Measurements from ENCODE around the gene CALML5.

The CALML5 gene

DNA sequence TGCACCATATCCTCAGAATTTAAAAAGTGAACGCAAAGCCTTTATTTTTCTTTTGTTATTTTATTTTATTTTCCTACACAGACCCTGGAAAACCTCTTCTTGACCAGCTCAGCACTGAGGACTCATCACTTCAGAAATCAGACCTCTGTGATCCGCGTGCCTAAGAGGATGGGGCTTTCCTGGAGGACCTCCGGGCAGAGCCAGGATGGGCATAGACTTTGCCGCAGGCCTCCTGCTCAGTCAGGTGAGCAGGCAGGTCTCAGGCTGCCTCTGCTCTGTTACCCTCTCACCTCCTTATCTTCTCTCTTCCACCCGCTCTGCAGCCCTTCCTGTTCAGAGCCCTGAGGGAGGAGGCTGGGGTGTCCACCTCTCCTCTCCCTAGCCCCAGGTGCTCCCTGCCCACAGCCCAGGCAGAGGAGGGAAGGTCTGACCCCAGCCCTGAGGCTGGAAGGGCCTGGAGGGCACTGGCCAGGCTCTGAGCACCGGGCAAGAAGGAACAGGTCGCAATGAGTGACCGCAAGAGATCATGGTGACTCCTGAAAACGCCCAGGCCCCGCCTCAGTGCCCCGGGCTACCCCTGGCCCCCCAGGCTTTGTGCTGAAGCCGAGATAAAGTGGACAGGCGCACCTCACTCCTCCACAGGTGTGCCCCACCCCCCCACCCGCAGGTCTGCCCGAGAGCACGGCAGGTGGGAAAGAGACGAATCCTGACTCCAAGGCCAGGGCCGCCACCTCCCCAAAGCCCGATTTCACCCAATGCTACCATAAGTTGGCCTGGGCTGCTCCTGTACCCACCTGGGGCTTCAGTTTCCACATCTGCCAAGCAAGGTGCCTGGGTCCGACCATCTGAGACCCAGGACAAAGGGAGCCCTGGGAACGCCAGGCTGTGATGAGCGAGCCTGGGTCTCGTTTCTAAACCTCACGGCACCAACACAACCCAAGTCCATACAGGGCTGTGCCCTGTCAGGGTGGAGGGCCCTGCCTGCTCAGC lies 2.8 kb downstream of the CALML5 start:
- H3K9me3 ChIP-seq (ENCODE audit: control insufficient read depth, low read length): no peaks in the 10 kb centered on the region
- no peaks in the 10 kb centered on the region for H3K79me2 ChIP-seq
- H3K27ac ChIP-seq: no peak overlapping the region

DNA sequence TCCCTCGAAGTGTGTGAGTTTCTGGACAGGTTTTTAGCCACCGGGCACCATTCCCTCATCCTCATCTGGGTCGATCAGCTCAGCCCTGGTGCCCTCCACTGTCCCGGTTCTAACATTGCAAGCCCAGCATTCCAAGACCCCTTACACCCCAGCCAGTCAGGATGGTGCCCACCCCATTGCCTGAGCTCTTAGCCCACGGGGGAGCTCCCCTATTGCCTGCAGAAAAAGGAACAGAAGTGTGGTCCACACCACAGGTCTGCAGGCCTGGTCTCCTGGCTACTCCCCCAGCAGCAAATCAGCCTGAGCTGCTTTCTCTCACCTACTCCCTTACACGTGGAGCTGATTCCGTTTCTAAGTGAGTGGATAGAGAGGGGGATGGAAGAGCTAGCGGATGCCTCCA lies 4.8 kb downstream of the CALML5 start:
- H3K4me3 ChIP-seq (ENCODE audit: low read depth, low read length): no peak overlapping the region
- H3K79me2 ChIP-seq: no peaks in the 10 kb centered on the region
- no peak overlapping the region for H3K9ac ChIP-seq
- H3K27me3 ChIP-seq (ENCODE audit: control insufficient read depth, insufficient read depth, low read length): no peaks in the 10 kb centered on the region
- H3K4me1 ChIP-seq: no peaks in the 10 kb centered on the region
- TF ChIP-seq, protein P1, sequence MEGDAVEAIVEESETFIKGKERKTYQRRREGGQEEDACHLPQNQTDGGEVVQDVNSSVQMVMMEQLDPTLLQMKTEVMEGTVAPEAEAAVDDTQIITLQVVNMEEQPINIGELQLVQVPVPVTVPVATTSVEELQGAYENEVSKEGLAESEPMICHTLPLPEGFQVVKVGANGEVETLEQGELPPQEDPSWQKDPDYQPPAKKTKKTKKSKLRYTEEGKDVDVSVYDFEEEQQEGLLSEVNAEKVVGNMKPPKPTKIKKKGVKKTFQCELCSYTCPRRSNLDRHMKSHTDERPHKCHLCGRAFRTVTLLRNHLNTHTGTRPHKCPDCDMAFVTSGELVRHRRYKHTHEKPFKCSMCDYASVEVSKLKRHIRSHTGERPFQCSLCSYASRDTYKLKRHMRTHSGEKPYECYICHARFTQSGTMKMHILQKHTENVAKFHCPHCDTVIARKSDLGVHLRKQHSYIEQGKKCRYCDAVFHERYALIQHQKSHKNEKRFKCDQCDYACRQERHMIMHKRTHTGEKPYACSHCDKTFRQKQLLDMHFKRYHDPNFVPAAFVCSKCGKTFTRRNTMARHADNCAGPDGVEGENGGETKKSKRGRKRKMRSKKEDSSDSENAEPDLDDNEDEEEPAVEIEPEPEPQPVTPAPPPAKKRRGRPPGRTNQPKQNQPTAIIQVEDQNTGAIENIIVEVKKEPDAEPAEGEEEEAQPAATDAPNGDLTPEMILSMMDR (IDR thresholded peaks at IDR 0.05): no peak
- no peaks in the 10 kb centered on the region for H3K36me3 ChIP-seq (ENCODE audit: control insufficient read depth, insufficient read depth, low read length)
- no peak overlapping the region for H3K27ac ChIP-seq
- no peak overlapping the region for H2AFZ ChIP-seq
- no peak overlapping the region for H3K4me2 ChIP-seq (ENCODE audit: low read length)
- no peaks in the 10 kb centered on the region for H3K9me3 ChIP-seq (ENCODE audit: control insufficient read depth, low read length)

More for the DNA sequence above, 2.8 kb downstream of the CALML5 start:
- Histone ChIP-seq H2AFZ (no peak overlapping the region), H3K36me3 (ENCODE audit: control insufficient read depth, insufficient read depth, low read length) (no peaks in the 10 kb centered on the region), H3K4me3 (ENCODE audit: low read depth, low read length) (no peak overlapping the region), H3K4me1 (no peaks in the 10 kb centered on the region), H3K27me3 (ENCODE audit: control insufficient read depth, insufficient read depth, low read length) (no peaks in the 10 kb centered on the region), H3K4me2 (ENCODE audit: low read length) (no peak overlapping the region), H3K9ac (no peak overlapping the region)
- TF ChIP-seq, protein P1 (IDR thresholded peaks at IDR 0.05): no peak

DNA sequence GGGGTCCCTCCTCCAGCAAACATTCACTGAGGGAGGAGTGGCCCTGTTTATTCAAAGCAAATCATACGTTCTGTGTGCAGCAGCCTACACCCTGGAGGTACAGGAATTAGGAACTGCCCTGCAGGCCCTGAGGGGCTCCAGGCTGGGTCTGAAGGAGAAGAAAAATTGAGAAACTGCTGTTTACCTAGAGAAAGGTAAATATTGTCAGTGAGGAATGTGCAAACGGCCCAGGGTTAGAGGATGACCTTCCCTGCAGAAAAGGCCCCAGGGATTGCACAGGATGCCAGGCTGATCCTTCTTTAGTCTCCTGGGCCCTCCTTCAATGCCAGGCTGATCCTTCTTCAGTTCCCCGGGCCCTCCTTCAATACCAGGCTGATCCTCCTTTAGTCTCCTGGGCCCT lies 5.7 kb downstream of the CALML5 start:
- Histone ChIP-seq H3K27me3 (ENCODE audit: control insufficient read depth, insufficient read depth, low read length) (no peaks in the 10 kb centered on the region), H3K79me2 (no peaks in the 10 kb centered on the region), H3K36me3 (ENCODE audit: control insufficient read depth, insufficient read depth, low read length) (no peaks in the 10 kb centered on the region), H3K9ac (no peak overlapping the region), H3K9me3 (ENCODE audit: control insufficient read depth, low read length) (no peaks in the 10 kb centered on the region), H3K27ac (no peak overlapping the region), H3K4me2 (ENCODE audit: low read length) (no peak overlapping the region), H3K4me1 (no peaks in the 10 kb centered on the region), H3K4me3 (ENCODE audit: low read depth, low read length) (no peak overlapping the region), H2AFZ (no peak overlapping the region)
- TF ChIP-seq, protein P1 (IDR thresholded peaks at IDR 0.05): no peak

DNA sequence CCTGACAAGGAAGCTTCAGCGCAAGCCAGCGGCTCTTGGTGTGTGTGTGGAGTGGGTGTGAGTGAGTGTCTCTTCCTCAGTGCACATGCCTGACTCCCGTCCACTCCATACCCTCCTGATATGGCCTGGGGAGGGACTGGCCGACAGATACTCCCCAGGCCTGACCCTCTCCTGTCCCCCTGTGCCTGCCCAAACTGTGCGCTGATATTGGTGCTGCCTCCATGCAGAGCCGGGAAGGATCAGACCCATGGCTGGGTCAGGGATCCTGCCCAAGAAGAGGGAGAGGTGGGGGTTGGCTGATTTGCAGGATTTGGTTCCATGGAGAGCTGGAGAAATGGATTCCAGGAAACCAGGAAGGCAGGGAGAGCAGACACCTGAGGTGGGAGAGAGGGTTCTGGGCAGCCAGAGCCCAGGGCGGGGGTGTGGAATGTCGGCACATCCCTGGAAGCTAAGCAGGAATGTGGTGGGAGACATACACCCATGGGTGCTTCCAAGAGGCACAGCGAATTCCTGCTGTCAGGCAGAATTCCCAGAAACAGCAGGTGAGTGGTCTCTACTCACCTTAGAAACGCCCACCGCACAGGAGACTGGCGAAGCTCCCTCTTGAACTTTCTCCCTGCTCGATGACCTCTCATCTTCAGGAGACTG lies 6.3 kb downstream of the CALML5 start:
- no peaks in the 10 kb centered on the region for H3K4me1 ChIP-seq
- H3K9ac ChIP-seq: no peak overlapping the region
- no peak overlapping the region for H3K4me3 ChIP-seq (ENCODE audit: low read depth, low read length)
- no peaks in the 10 kb centered on the region for H3K27me3 ChIP-seq (ENCODE audit: control insufficient read depth, insufficient read depth, low read length)
- TF ChIP-seq, protein P1 (IDR thresholded peaks at IDR 0.05): no peak
- H3K79me2 ChIP-seq: no peaks in the 10 kb centered on the region
- no peaks in the 10 kb centered on the region for H3K36me3 ChIP-seq (ENCODE audit: control insufficient read depth, insufficient read depth, low read length)
- no peaks in the 10 kb centered on the region for H3K9me3 ChIP-seq (ENCODE audit: control insufficient read depth, low read length)
- no peak overlapping the region for H3K4me2 ChIP-seq (ENCODE audit: low read length)
- H2AFZ ChIP-seq: no peak overlapping the region
- no peak overlapping the region for H3K27ac ChIP-seq
